ENCODE measurements around the gene PRSS33.

DNA sequence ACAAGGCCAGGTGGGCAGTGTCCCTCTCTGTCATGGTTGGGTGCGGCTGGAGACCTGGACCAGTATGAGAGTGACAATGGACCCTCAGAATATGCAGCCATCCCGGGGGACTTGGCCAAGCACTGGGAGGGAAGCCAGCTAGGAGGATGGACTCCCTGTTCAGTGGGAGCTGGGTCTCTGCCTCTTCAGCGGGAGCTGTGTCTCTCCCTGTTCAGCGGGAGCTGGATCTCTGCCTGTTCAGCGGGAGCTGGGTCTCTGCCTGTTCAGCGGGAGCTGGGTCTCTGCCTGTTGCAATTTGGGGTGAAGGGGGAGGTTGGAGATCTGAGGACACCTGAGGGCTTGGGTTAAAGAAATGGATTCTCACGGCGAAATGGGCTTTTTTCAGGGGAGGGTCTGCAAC is 3.8 kb upstream of the PRSS33 start:
- TF ChIP-seq, protein P1, sequence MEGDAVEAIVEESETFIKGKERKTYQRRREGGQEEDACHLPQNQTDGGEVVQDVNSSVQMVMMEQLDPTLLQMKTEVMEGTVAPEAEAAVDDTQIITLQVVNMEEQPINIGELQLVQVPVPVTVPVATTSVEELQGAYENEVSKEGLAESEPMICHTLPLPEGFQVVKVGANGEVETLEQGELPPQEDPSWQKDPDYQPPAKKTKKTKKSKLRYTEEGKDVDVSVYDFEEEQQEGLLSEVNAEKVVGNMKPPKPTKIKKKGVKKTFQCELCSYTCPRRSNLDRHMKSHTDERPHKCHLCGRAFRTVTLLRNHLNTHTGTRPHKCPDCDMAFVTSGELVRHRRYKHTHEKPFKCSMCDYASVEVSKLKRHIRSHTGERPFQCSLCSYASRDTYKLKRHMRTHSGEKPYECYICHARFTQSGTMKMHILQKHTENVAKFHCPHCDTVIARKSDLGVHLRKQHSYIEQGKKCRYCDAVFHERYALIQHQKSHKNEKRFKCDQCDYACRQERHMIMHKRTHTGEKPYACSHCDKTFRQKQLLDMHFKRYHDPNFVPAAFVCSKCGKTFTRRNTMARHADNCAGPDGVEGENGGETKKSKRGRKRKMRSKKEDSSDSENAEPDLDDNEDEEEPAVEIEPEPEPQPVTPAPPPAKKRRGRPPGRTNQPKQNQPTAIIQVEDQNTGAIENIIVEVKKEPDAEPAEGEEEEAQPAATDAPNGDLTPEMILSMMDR (IDR thresholded peaks at IDR 0.05) = no peak
- no peak for TF ChIP-seq POLR2A (IDR thresholded peaks at IDR 0.05)
- no peak for TF ChIP-seq EP300 (IDR thresholded peaks at IDR 0.05; ENCODE audit: low read depth)
- TF ChIP-seq POLR2AphosphoS5 (IDR thresholded peaks at IDR 0.05) = no peak
